H1 (cell line): ENCODE results near the gene HOXA11.

ENCODE experiments used
- EZH2 ChIP-seq: fragments of 200-600 bp; sonication (generic); IDR thresholded peaks from 2 replicates; pipeline ENCODE4 v1.7.1; 2012; ENCODE audit warnings: low read depth, mild to moderate bottlenecking, moderate library complexity, low read length, inconsistent platforms; ENCODE audit not compliant: severe bottlenecking
- GABPA ChIP-seq: IDR thresholded peaks from 2 replicates; pipeline ENCODE4 v1.6.1; 2011; ENCODE audit warnings: mild to moderate bottlenecking, low read length, moderate library complexity, borderline replicate concordance; ENCODE audit not compliant: insufficient read depth
- KDM1A ChIP-seq: fragments of 200-600, 300-600 bp; sonication (generic); IDR thresholded peaks from 2 replicates; pipeline ENCODE4 v1.7.1; 2016; ENCODE audit warnings: mild to moderate bottlenecking, low read length, borderline replicate concordance
- SIN3A ChIP-seq, 2 experiments: IDR thresholded peaks in 1 of 2; conservative IDR thresholded peaks in 1 of 2; 2 replicates each; pipeline ENCODE4 v1.6.1; 2011 to 2012; ENCODE audit warnings: low read length in 2 of 2, improper control_type of control experiment in 1 of 2, low read depth in 1 of 2, mild to moderate bottlenecking in 1 of 2
- TF ChIP-seq, protein P1 (sequence below): IDR thresholded peaks from 2 replicates; pipeline ENCODE4 v1.6.1; 2012; ENCODE audit warnings: inconsistent platforms

DNA sequence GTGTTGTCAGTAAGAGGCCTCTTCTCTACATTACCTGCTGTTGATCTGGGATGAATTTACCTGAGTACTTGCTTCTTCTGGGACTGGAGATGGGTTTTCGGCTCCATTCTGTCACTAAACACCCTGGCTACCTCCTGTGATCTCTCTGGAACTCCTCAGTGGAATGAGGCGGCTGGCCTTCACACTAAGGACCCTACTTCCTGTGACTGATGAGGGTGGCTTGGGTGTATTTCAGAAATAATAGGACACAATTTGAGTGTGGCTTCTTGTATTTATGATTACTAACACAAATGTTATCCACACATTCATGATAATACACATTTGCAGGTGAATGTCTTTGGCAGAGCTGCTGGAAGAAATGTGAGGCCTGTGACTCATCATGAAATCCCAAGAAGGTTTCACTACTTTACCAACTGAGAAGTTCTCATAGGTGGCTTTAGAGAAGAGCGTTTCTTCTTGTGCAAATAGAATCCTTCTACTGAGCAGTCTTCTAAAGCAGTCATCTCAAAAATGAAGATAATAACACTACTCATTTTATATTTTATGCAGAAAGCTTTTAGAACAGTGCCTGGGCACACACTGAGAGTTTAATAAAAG, 36.3 kb upstream of the HOXA11 start:
- TF ChIP-seq GABPA (no peak), EZH2 (no peak), SIN3A (conservative IDR thresholded peaks at IDR 0.05 in 1 of 2, IDR thresholded peaks at IDR 0.05 in 1 of 2; ENCODE audit: low read depth in 1 of 2, low read length in 2 of 2) (no peak), KDM1A (no peak)
- TF ChIP-seq, protein P1, sequence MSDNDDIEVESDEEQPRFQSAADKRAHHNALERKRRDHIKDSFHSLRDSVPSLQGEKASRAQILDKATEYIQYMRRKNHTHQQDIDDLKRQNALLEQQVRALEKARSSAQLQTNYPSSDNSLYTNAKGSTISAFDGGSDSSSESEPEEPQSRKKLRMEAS = no peak
